OCI-LY7 (cell line): ENCODE data around the gene TPCN1. TPM values are rescaled to one million over a fixed set of nuclear protein-coding genes. Genes with fewer than 3 reads are reported as not detected.

Experiments used
- BruUV-seq: library from RNA; stranded (reverse); fragments of 400-500 nt; replicated peaks from 2 replicates; lab custom pipeline; 2021; lab: Mats Ljungman, UMichigan
- CTCF ChIA-PET: fragments of 300-600 bp; sonication (Branson Sonifier 250); formaldehyde crosslinking; loops from one replicate; lab custom pipeline; 2022; ENCODE audit warnings: antibody characterized with exemption; ENCODE audit not compliant: unreplicated experiment; lab: Charles Lee
- POLR2A ChIA-PET: fragments of 300-600 bp; sonication (Branson Sonifier 250); formaldehyde crosslinking; loops from one replicate; lab custom pipeline; 2022; ENCODE audit warnings: antibody characterized with exemption; lab: Charles Lee
- DNase-seq: peaks from one replicate; pipeline ENCODE4 v3.0.0-alpha.2; 2015; ENCODE audit warnings: low spot score
- H2AFZ ChIP-seq: fragments of 200-600 bp; sonication (generic), shearing (Covaris generic); 2 replicates; pipeline ENCODE4 v1.6.1; 2014; ENCODE audit warnings: mild to moderate bottlenecking, antibody characterized with exemption, low read length, moderate library complexity
- H3K27ac ChIP-seq: fragments of 200-600 bp; sonication (generic); 2 replicates; pipeline ENCODE4 v1.5.1; 2014; ENCODE audit warnings: mixed run types, low read depth, mild to moderate bottlenecking, moderate library complexity, low read length, inconsistent platforms; ENCODE audit not compliant: poor library complexity, severe bottlenecking
- H3K36me3 ChIP-seq: fragments of 200-600 bp; sonication (generic); 2 replicates; pipeline ENCODE4 v1.6.1; 2014; ENCODE audit warnings: mild to moderate bottlenecking, antibody characterized with exemption, low read length, moderate library complexity, mixed read lengths; ENCODE audit not compliant: insufficient read depth
- H3K4me1 ChIP-seq: fragments of 200-600 bp; sonication (generic); 2 replicates; pipeline ENCODE4 v1.5.1; 2014; ENCODE audit warnings: mild to moderate bottlenecking, low read length; ENCODE audit not compliant: insufficient read depth, poor library complexity, severe bottlenecking
- H3K4me2 ChIP-seq: fragments of 200-600 bp; sonication (generic); 2 replicates; pipeline ENCODE4 v1.6.1; 2014; ENCODE audit warnings: mild to moderate bottlenecking, low read length
- H3K4me3 ChIP-seq: fragments of 200-600 bp; sonication (generic); 2 replicates; pipeline ENCODE4 v1.5.1; 2014; ENCODE audit warnings: mild to moderate bottlenecking, low read depth, low read length; ENCODE audit not compliant: poor library complexity, severe bottlenecking
- H3K79me2 ChIP-seq: fragments of 200-600 bp; sonication (generic); 2 replicates; pipeline ENCODE4 v1.6.1; 2016; ENCODE audit warnings: low read depth, mild to moderate bottlenecking, low read length, moderate library complexity, mixed read lengths; ENCODE audit not compliant: insufficient read depth
- H3K9me2 ChIP-seq: fragments of 200-600 bp; sonication (generic); 2 replicates; pipeline ENCODE4 v1.6.1; 2016; ENCODE audit warnings: mild to moderate bottlenecking, low read length, mixed read lengths; ENCODE audit not compliant: insufficient read depth
- H3K9me3 ChIP-seq: fragments of 200-600 bp; sonication (generic); 2 replicates; pipeline ENCODE4 v1.6.1; 2014; ENCODE audit warnings: mild to moderate bottlenecking, mixed run types, low read length, mixed read lengths
- H4K20me1 ChIP-seq: fragments of 200-600 bp; sonication (generic); 2 replicates; pipeline ENCODE4 v1.6.1; 2014; ENCODE audit warnings: mild to moderate bottlenecking, antibody characterized with exemption, low read length, moderate library complexity, mixed read lengths; ENCODE audit not compliant: insufficient read depth
- CTCF ChIP-seq: fragments of 200-600 bp; sonication (generic); conservative IDR thresholded peaks from 2 replicates; pipeline ENCODE4 v1.5.1; 2014; ENCODE audit warnings: mild to moderate bottlenecking, antibody characterized with exemption, low read length, moderate library complexity, mixed read lengths
- EZH2phosphoT487 ChIP-seq: fragments of 200-600 bp; sonication (generic); IDR thresholded peaks from 2 replicates; pipeline ENCODE4 v1.6.1; 2018; ENCODE audit warnings: low read depth, borderline replicate concordance, mild to moderate bottlenecking, mixed run types, antibody characterized with exemption, low read length, moderate library complexity, mixed read lengths
- intact Hi-C: fragments of 100-400 bp; cut with micrococcal nuclease; formaldehyde crosslinking; loops from one replicate; pipeline ENCODE4 v1.10.0; 2022; ENCODE audit not compliant: unreplicated experiment
- total RNA-seq, 2 experiments: library from RNA; depleted of rRNA in 1 of 2; stranded (reverse); fragments of >200 nt in 1 of 2; shearing (Covaris generic) in 1 of 2; gene quantifications; 2 replicates each; pipeline ENCODE4 v1.2.3, GENCODE V29; 2014 to 2022

Gene TPCN1
- total RNA-seq, 2 experiments from 2014 or later = 96.0 to 160 TPM

GRCh38 chr12:113317122-113317521 lies 95.9 kb downstream of the TPCN1 start:
- Histone ChIP-seq H3K4me1 (peaks cover 21% of the 10 kb centered on the region), H3K79me2 (no peaks in the 10 kb centered on the region), H3K4me2 (no peak overlapping the region), H3K9me2 (no peaks in the 10 kb centered on the region), H4K20me1 (no peaks in the 10 kb centered on the region), H3K9me3 (no peaks in the 10 kb centered on the region), H2AFZ (no peak overlapping the region), H3K27ac (no peak overlapping the region), H3K4me3 (no peak overlapping the region), H3K36me3 (peaks cover 97% of the 10 kb centered on the region)
- intact Hi-C loops = no loop called here
- no TSS peak for BruUV-seq
- no peak for TF ChIP-seq CTCF
- TF ChIP-seq EZH2phosphoT487 = no peak
- ChIA-PET POLR2A (interaction anchor here (0.5 kb wide), 1 partner anchor 120 kb away, joined by 3 read pairs; no protein-coding TSS in a partner anchor), CTCF (no interaction called here)
- DNase-seq = no peak

- Histone ChIP-seq H3K9me3 (no peaks in the 10 kb centered on the region), H4K20me1 (no peaks in the 10 kb centered on the region), H2AFZ (no peak overlapping the region), H3K36me3 (peaks cover 97% of the 10 kb centered on the region), H3K4me1 (peaks cover 14% of the 10 kb centered on the region), H3K4me2 (no peak overlapping the region), H3K4me3 (no peak overlapping the region), H3K9me2 (no peaks in the 10 kb centered on the region), H3K27ac (no peak overlapping the region), H3K79me2 (peaks cover 6% of the 10 kb centered on the region; the same call in 1 of the 2 replicates)
- ChIA-PET CTCF (no interaction called here), POLR2A (interaction anchor here (1.0 kb wide), 1 partner anchor 13 kb away, joined by 3 read pairs; no protein-coding TSS in a partner anchor)
- intact Hi-C loops = no loop called here
- DNase-seq = no peak
- TF ChIP-seq EZH2phosphoT487 (no peak), CTCF (no peak)
- no TSS peak for BruUV-seq
Measured at GRCh38 chr12:113318046-113318656, 96.9 kb downstream of the TPCN1 start.

- intact Hi-C loops = no loop called here
- no peak for DNase-seq
- Histone ChIP-seq H3K36me3 (peaks cover 99% of the 10 kb centered on the region), H3K9me2 (no peaks in the 10 kb centered on the region), H4K20me1 (no peaks in the 10 kb centered on the region), H3K27ac (no peak overlapping the region), H3K79me2 (peaks cover 6% of the 10 kb centered on the region; the same call in 1 of the 2 replicates), H3K4me1 (peaks cover 7% of the 10 kb centered on the region), H2AFZ (no peak overlapping the region), H3K4me3 (no peak overlapping the region), H3K4me2 (no peak overlapping the region), H3K9me3 (no peaks in the 10 kb centered on the region)
- no TSS peak for BruUV-seq
- ChIA-PET CTCF (no interaction called here), POLR2A (interaction anchor here (0.5 to 1.0 kb wide), 3 partner anchors 12 to 134 kb away, joined by 3 to 8 read pairs (median 4); partner anchors contain the start of genes DDX54 and RITA1)
- TF ChIP-seq EZH2phosphoT487 (no peak), CTCF (no peak)
Measured at GRCh38 chr12:113318900-113319628, 97.8 kb downstream of the TPCN1 start.
